Osteoblast (primary cell): ENCODE results near the gene FBXL14. TPM values are rescaled to one million over a fixed set of nuclear protein-coding genes. Genes with fewer than 3 reads are reported as not detected.
A peak's percentile ranks its signal among the peaks of the same experiment; 100 is the strongest.

ENCODE experiments used
- DNase-seq: peaks from one replicate; pipeline ENCODE4 v3.0.0; 2011; ENCODE audit warnings: low spot score, mixed read lengths; ENCODE audit not compliant: insufficient read length; ENCODE audit errors: missing footprints
- H2AFZ ChIP-seq: 2 replicates; pipeline ENCODE4 v1.6.0; 2011; ENCODE audit warnings: mild to moderate bottlenecking, low read length
- H3K27ac ChIP-seq: 2 replicates; pipeline ENCODE4 v1.5.1; 2011; ENCODE audit warnings: mild to moderate bottlenecking, low read depth, low read length, moderate library complexity
- H3K27me3 ChIP-seq: 2 replicates; pipeline ENCODE4 v1.6.0; 2012; ENCODE audit warnings: mild to moderate bottlenecking, control low read depth, inconsistent platforms, low read length, moderate library complexity; ENCODE audit not compliant: insufficient read depth
- H3K36me3 ChIP-seq: 2 replicates; pipeline ENCODE4 v1.5.1; 2011; ENCODE audit warnings: mild to moderate bottlenecking, low read length, control low read depth, moderate library complexity; ENCODE audit not compliant: insufficient read depth
- H3K4me1 ChIP-seq: 2 replicates; pipeline ENCODE4 v1.5.1; 2011; ENCODE audit warnings: mild to moderate bottlenecking, low read length, control low read depth, moderate library complexity; ENCODE audit not compliant: insufficient read depth
- H3K4me2 ChIP-seq: 2 replicates; pipeline ENCODE4 v1.6.0; 2011; ENCODE audit warnings: mild to moderate bottlenecking, low read length; ENCODE audit not compliant: insufficient read depth
- H3K4me3 ChIP-seq: fragments of 200-600 bp; sonication (generic); 3 replicates; pipeline ENCODE4 v1.5.1; 2012; ENCODE audit warnings: mild to moderate bottlenecking, low read length, inconsistent platforms; ENCODE audit not compliant: insufficient read depth
- H3K79me2 ChIP-seq: 2 replicates; pipeline ENCODE4 v1.6.0; 2012; ENCODE audit warnings: mild to moderate bottlenecking, low read length, control low read depth, inconsistent platforms; ENCODE audit not compliant: insufficient read depth
- H3K9me3 ChIP-seq: 2 replicates; pipeline ENCODE4 v1.5.1; 2011; ENCODE audit warnings: low read depth, low read length, control low read depth
- H4K20me1 ChIP-seq: 2 replicates; pipeline ENCODE4 v1.6.0; 2012; ENCODE audit warnings: mild to moderate bottlenecking, low read length, control low read depth; ENCODE audit not compliant: insufficient read depth
- total RNA-seq: library from RNA; depleted of rRNA; stranded (reverse); fragments of >200 nt; gene quantifications from 2 replicates; pipeline ENCODE4 v1.2.3, GENCODE V29; 2012
- TF ChIP-seq, protein P1 (sequence below): IDR thresholded peaks from 2 replicates; pipeline ENCODE4 v1.5.1; 2011; ENCODE audit warnings: mild to moderate bottlenecking, low read depth, low read length, moderate library complexity; ENCODE audit errors: extremely low read depth

FBXL14 gene
- total RNA-seq, 1 donor = 9.8 TPM

- Histone ChIP-seq H3K4me1 (peaks cover 50% of the 10 kb centered on the region), H3K4me2 (no peak overlapping the region), H4K20me1 (peaks cover 90% of the 10 kb centered on the region), H3K36me3 (no peaks in the 10 kb centered on the region), H3K4me3 (no peak overlapping the region), H3K27ac (no peak overlapping the region), H3K79me2 (peaks cover 100% of the 10 kb centered on the region), H2AFZ (no peak overlapping the region), H3K27me3 (no peaks in the 10 kb centered on the region), H3K9me3 (no peaks in the 10 kb centered on the region)
- TF ChIP-seq, protein P1, sequence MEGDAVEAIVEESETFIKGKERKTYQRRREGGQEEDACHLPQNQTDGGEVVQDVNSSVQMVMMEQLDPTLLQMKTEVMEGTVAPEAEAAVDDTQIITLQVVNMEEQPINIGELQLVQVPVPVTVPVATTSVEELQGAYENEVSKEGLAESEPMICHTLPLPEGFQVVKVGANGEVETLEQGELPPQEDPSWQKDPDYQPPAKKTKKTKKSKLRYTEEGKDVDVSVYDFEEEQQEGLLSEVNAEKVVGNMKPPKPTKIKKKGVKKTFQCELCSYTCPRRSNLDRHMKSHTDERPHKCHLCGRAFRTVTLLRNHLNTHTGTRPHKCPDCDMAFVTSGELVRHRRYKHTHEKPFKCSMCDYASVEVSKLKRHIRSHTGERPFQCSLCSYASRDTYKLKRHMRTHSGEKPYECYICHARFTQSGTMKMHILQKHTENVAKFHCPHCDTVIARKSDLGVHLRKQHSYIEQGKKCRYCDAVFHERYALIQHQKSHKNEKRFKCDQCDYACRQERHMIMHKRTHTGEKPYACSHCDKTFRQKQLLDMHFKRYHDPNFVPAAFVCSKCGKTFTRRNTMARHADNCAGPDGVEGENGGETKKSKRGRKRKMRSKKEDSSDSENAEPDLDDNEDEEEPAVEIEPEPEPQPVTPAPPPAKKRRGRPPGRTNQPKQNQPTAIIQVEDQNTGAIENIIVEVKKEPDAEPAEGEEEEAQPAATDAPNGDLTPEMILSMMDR = no peak
- DNase-seq = no peak
Measured at GRCh38 chr12:1536817-1537216, 57.6 kb downstream of the FBXL14 start.

DNA sequence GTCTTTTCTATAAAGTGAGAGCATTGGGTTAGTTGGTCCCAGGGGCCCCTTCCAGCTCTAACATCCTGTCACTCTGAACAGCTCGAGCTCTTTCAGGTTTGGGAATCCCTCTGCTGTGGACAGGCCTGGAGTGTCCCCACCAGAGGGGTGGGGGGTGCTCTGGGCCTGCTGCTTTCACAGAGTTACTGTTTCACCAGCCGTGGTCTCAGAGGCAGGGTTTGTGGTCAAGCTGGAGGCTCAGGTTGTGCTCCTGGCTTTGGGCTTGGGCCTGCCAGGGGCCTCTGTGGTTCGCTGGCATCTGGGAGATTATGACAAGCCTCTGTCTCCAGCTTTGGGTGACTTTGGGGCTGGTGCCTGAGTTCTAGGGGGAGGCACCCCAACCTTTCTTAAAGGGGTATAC, 59.6 kb downstream of the FBXL14 start:
- H3K79me2 ChIP-seq = peaks cover 94% of the 10 kb centered on the region
- H3K9me3 ChIP-seq = no peaks in the 10 kb centered on the region
- H3K4me3 ChIP-seq = no peak overlapping the region
- DNase-seq = peak; percentile 87
- H3K27me3 ChIP-seq = no peaks in the 10 kb centered on the region
- peaks cover 76% of the 10 kb centered on the region for H4K20me1 ChIP-seq
- peak overlapping the region; percentile 34 for H3K27ac ChIP-seq
- no peaks in the 10 kb centered on the region for H3K36me3 ChIP-seq
- no peak overlapping the region for H2AFZ ChIP-seq
- TF ChIP-seq, protein P1 = no peak
- H3K4me2 ChIP-seq = peak overlapping the region; percentile 78
- peaks cover 38% of the 10 kb centered on the region for H3K4me1 ChIP-seq

GRCh38 chr12:1533602-1534304, 60.6 kb downstream of the FBXL14 start:
- no peaks in the 10 kb centered on the region for H3K36me3 ChIP-seq
- H3K4me1 ChIP-seq = peaks cover 47% of the 10 kb centered on the region
- H3K4me3 ChIP-seq = peak overlapping the region; percentile 81
- H2AFZ ChIP-seq = no peak overlapping the region
- H4K20me1 ChIP-seq = peaks cover 66% of the 10 kb centered on the region
- TF ChIP-seq, protein P1 = no peak
- H3K9me3 ChIP-seq = no peaks in the 10 kb centered on the region
- H3K27ac ChIP-seq = peak overlapping the region; percentile 55
- H3K4me2 ChIP-seq = peak overlapping the region; percentile 78
- peak; percentile 98 for DNase-seq
- H3K79me2 ChIP-seq = peaks cover 90% of the 10 kb centered on the region
- H3K27me3 ChIP-seq = no peaks in the 10 kb centered on the region

DNA sequence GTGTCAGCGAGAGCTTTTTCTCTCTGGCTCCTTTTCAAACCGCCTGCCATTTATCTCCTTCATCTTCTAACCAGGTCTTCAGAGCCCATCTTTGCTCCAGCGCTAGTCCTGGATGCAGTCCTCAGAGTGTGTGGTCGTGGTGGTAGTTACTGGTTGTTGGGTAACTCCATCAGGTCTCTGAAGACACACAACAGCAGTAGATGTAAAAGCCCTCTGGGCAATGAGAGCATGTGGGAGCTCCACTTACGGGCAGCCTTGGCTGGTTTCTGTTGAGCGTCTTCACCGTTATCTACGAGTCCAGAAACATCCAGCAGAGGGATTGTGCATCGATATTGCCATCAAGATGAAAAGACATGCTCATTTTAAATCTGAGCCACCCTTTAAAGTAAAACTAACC, 61.2 kb downstream of the FBXL14 start:
- no peak overlapping the region for H2AFZ ChIP-seq
- peaks cover 61% of the 10 kb centered on the region for H4K20me1 ChIP-seq
- peak overlapping the region; percentile 78 for H3K4me2 ChIP-seq
- TF ChIP-seq, protein P1 = peak; percentile 40
- H3K4me1 ChIP-seq = peaks cover 48% of the 10 kb centered on the region
- DNase-seq = peak; percentile 92
- peak overlapping the region; percentile 81 for H3K4me3 ChIP-seq
- no peaks in the 10 kb centered on the region for H3K36me3 ChIP-seq
- no peaks in the 10 kb centered on the region for H3K9me3 ChIP-seq
- H3K27me3 ChIP-seq = no peaks in the 10 kb centered on the region
- H3K79me2 ChIP-seq = peaks cover 84% of the 10 kb centered on the region
- H3K27ac ChIP-seq = peak overlapping the region; percentile 55
